ENCODE results near the gene OXNAD1. TPM values are rescaled to one million over a fixed set of nuclear protein-coding genes. Genes with fewer than 3 reads are reported as not detected.

Gene OXNAD1
- total RNA-seq, 4 donors from 2014 or later, result 8.0 to 17.2 (median 15.4) TPM

- TF ChIP-seq, protein P1, sequence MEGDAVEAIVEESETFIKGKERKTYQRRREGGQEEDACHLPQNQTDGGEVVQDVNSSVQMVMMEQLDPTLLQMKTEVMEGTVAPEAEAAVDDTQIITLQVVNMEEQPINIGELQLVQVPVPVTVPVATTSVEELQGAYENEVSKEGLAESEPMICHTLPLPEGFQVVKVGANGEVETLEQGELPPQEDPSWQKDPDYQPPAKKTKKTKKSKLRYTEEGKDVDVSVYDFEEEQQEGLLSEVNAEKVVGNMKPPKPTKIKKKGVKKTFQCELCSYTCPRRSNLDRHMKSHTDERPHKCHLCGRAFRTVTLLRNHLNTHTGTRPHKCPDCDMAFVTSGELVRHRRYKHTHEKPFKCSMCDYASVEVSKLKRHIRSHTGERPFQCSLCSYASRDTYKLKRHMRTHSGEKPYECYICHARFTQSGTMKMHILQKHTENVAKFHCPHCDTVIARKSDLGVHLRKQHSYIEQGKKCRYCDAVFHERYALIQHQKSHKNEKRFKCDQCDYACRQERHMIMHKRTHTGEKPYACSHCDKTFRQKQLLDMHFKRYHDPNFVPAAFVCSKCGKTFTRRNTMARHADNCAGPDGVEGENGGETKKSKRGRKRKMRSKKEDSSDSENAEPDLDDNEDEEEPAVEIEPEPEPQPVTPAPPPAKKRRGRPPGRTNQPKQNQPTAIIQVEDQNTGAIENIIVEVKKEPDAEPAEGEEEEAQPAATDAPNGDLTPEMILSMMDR (IDR thresholded peaks at IDR 0.05), result no peak
- TF ChIP-seq POLR2A (IDR thresholded peaks at IDR 0.05), result no peak
- H3K36me3 ChIP-seq, result peaks cover 0 to 50% (median 0%) of the 10 kb centered on the region in 3 donors
- peaks cover 0 to 12% (median 0%) of the 10 kb centered on the region in 3 donors for H3K4me1 ChIP-seq
- no peak for DNase-seq
- no peak overlapping the region for H3K4me3 ChIP-seq
- no peaks in the 10 kb centered on the region for H3K9me3 ChIP-seq
- 68 to 86% methylated on average over 3 of the region's 3 CpGs for WGBS, 2 donors
- no peaks in the 10 kb centered on the region for H3K27me3 ChIP-seq
- H3K27ac ChIP-seq, result no peak overlapping the region
- intact Hi-C loops (cut with DNase I), result no loop called here
Measured at GRCh38 chr3:16295298-16295890, 30.4 kb downstream of the OXNAD1 start.

DNA sequence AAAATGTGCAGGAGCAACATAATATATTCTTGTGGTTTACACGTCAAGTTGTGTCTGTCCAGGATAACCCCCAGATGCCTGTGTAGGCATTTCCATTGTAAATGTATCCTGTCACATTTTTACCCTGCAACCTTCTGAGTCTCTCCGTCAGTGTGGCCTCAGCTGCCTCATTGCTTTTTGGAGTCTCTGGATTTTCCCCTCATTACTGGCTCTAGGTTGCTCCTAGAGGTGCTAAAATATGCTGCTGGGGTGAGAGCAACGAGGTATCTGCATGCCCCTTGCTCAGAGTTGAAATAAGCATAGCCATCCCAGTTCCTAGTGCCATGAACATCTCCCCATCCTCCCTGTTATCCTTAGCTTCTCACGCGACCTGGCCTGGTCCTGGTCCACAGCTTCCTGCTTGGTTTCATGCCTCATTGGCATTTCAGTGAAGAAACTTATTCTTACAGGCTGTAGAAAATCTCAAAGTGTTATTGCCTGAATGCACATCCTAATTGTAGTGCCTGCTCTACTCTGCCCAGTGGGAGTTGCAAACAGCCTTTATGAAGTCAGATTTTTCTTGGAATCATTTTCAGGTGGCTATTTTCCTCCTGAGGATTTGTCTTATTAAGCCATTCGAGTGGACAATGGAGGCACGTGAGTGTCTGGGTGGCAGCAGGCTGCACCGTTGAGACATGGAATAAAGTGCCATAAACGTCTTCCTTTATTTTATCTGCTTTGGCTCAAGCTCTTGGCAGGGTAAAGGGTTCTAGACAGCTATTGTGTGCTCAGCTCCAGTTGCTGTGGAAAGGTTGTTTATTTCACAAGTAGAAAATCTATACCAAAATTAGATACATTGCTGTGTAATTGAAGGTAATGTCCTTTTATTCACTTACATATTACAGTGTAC is 33.2 kb downstream of the OXNAD1 start:
- Histone ChIP-seq H3K27me3 (no peaks in the 10 kb centered on the region), H3K36me3 (peaks cover 0 to 67% (median 0%) of the 10 kb centered on the region in 3 donors), H3K4me3 (no peak overlapping the region), H3K27ac (no peak overlapping the region), H3K9me3 (no peaks in the 10 kb centered on the region), H3K4me1 (peaks cover 0 to 19% (median 0%) of the 10 kb centered on the region in 3 donors)
- WGBS, 2 donors, result 78 to 79% methylated on average over 9 of the region's 9 CpGs
- TF ChIP-seq, protein P1 (IDR thresholded peaks at IDR 0.05), result no peak
- no peak for TF ChIP-seq POLR2A (IDR thresholded peaks at IDR 0.05)
- intact Hi-C loops (cut with DNase I), result no loop called here
- DNase-seq, result no peak

DNA sequence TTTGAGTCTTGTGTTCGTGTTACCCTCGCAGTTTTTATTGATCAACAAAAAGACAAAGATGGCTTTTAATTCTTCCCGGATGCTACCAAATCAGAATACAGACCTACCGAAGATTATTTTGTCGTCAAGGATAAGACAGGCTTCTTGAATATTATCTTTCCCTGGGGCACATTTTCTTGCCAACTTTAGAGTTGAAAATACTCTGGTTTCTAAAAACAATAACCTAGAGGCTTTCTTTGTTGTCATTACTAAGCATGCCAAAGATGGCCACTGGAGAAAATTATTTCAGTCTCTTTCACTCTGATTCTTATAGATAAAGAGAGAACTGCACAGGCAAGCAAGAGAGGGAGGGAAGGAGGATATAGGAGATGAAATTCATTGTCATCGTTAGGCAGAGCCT is 33.9 kb downstream of the OXNAD1 start:
- H3K27me3 ChIP-seq, result no peaks in the 10 kb centered on the region
- DNase-seq, result no peak
- TF ChIP-seq POLR2A (IDR thresholded peaks at IDR 0.05), result no peak
- TF ChIP-seq, protein P1 (IDR thresholded peaks at IDR 0.05), result no peak
- H3K36me3 ChIP-seq, result peaks cover 0 to 65% (median 0%) of the 10 kb centered on the region in 3 donors
- peak overlapping the region in 1 of 4 donors; percentile 6 for H3K27ac ChIP-seq
- intact Hi-C loops (cut with DNase I), result no loop called here
- H3K4me1 ChIP-seq, result peaks cover 0 to 20% (median 0%) of the 10 kb centered on the region in 3 donors
- 71 to 79% methylated on average over 6 of the region's 6 CpGs for WGBS, 2 donors
- H3K9me3 ChIP-seq, result no peaks in the 10 kb centered on the region
- no peak overlapping the region for H3K4me3 ChIP-seq

GRCh38 chr3:16299746-16300145 is 34.7 kb downstream of the OXNAD1 start:
- 61 to 66% methylated on average over 3 of the region's 3 CpGs for WGBS, 2 donors
- no peaks in the 10 kb centered on the region for H3K9me3 ChIP-seq
- intact Hi-C loops (cut with DNase I), result no loop called here
- no peaks in the 10 kb centered on the region for H3K27me3 ChIP-seq
- H3K4me1 ChIP-seq, result peaks cover 0 to 20% (median 0%) of the 10 kb centered on the region in 3 donors
- H3K36me3 ChIP-seq, result peaks cover 0 to 73% (median 0%) of the 10 kb centered on the region in 3 donors
- no peak overlapping the region for H3K4me3 ChIP-seq
- H3K27ac ChIP-seq, result peak overlapping the region in 2 of 4 donors; percentile 19 to 32
- DNase-seq, result no peak
- TF ChIP-seq POLR2A (IDR thresholded peaks at IDR 0.05), result no peak
- TF ChIP-seq, protein P1 (IDR thresholded peaks at IDR 0.05), result no peak

- H3K4me1 ChIP-seq, result peaks cover 0 to 20% (median 0%) of the 10 kb centered on the region in 3 donors
- H3K9me3 ChIP-seq, result no peaks in the 10 kb centered on the region
- no peak for TF ChIP-seq POLR2A (IDR thresholded peaks at IDR 0.05)
- TF ChIP-seq, protein P1 (IDR thresholded peaks at IDR 0.05), result no peak
- WGBS, 2 donors, result 64 to 77% methylated on average over 2 of the region's 2 CpGs
- intact Hi-C loops (cut with DNase I), result no loop called here
- H3K36me3 ChIP-seq, result peaks cover 0 to 72% (median 0%) of the 10 kb centered on the region in 3 donors
- no peak for DNase-seq
- H3K27ac ChIP-seq, result peak overlapping the region in 2 of 4 donors; percentile 15 to 23
- H3K4me3 ChIP-seq, result no peak overlapping the region
- no peaks in the 10 kb centered on the region for H3K27me3 ChIP-seq
Measured at GRCh38 chr3:16300307-16300706, 35.3 kb downstream of the OXNAD1 start.

All from esophagus squamous epithelium (tissue), 5 donors.